Right atrium auricular region (tissue), 2 donors: Measurements from ENCODE around the gene UGT1A4. TPM values are rescaled to one million over a fixed set of nuclear protein-coding genes. Genes with fewer than 3 reads are reported as not detected.
A peak's percentile ranks its signal among the peaks of the same experiment; 100 is the strongest.

Experiments used
- DNase-seq: peaks from one replicate; pipeline ENCODE4 v3.0.0-alpha.2; 2019; ENCODE audit warnings: low spot score
- H3K27ac ChIP-seq, 2 donors: fragments of 200-600 bp; sonication (generic); 1 replicate in 1 of 2; 2 replicates in 1 of 2; pipeline ENCODE4 v1.5.1; 2016 to 2019
- H3K27me3 ChIP-seq, 2 donors: fragments of 200-600 bp; sonication (generic); one replicate each; pipeline versions ENCODE4 v1.5.1 to v1.6.0; 2017 to 2019
- H3K36me3 ChIP-seq: fragments of 200-600 bp; sonication (generic); one replicate; pipeline ENCODE4 v1.5.1; 2016
- H3K4me1 ChIP-seq, 2 donors: fragments of 200-600 bp; sonication (generic); one replicate each; pipeline versions ENCODE4 v1.5.1 to v1.6.0; 2017 to 2019
- H3K4me3 ChIP-seq, 2 donors: fragments of 200-600 bp; sonication (generic); 1 replicate in 1 of 2; 2 replicates in 1 of 2; pipeline ENCODE4 v1.5.1; 2017 to 2019; ENCODE audit warnings: mild to moderate bottlenecking in 1 of 2, moderate library complexity in 1 of 2
- H3K9me3 ChIP-seq, 2 donors: fragments of 200-600 bp; sonication (generic); one replicate each; pipeline ENCODE4 v1.5.1; 2019
- total RNA-seq, 2 donors: library from RNA; depleted of rRNA; stranded (reverse); fragments of >200 nt; gene quantifications; one replicate each; pipeline ENCODE4 v1.1.0, GENCODE V29; 2016
- TF ChIP-seq, protein P1 (sequence below), 2 donors: fragments of 200-600 bp; sonication (generic); IDR thresholded peaks; one replicate each; pipeline ENCODE4 v1.5.1; 2019; ENCODE audit warnings: antibody characterized with exemption in 2 of 2

Gene UGT1A4
- total RNA-seq, 2 donors from 2014 or later = not detected

DNA sequence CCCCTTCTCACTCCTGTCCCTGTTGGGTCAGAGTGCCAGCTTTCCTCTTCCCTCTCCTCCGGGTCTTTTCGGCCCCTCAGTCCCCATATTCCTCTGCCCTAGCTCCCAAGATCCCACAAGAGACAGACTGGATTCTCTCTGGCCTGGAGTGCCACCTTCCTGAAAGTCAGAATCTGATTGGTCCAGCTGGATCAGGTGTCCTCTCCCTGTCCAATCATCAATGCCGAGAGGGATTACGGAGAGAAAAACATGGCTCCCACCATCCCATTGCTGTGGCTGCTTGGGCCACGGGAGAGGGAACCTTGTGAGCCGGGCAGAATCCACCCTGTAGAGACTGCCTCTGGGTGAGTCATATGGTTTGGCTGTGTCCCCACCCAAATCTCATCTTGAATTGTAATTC lies 56.9 kb downstream of the UGT1A4 start:
- H3K4me3 ChIP-seq = no peak overlapping the region
- TF ChIP-seq, protein P1, sequence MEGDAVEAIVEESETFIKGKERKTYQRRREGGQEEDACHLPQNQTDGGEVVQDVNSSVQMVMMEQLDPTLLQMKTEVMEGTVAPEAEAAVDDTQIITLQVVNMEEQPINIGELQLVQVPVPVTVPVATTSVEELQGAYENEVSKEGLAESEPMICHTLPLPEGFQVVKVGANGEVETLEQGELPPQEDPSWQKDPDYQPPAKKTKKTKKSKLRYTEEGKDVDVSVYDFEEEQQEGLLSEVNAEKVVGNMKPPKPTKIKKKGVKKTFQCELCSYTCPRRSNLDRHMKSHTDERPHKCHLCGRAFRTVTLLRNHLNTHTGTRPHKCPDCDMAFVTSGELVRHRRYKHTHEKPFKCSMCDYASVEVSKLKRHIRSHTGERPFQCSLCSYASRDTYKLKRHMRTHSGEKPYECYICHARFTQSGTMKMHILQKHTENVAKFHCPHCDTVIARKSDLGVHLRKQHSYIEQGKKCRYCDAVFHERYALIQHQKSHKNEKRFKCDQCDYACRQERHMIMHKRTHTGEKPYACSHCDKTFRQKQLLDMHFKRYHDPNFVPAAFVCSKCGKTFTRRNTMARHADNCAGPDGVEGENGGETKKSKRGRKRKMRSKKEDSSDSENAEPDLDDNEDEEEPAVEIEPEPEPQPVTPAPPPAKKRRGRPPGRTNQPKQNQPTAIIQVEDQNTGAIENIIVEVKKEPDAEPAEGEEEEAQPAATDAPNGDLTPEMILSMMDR (IDR thresholded peaks at IDR 0.05) = no peak

DNA sequence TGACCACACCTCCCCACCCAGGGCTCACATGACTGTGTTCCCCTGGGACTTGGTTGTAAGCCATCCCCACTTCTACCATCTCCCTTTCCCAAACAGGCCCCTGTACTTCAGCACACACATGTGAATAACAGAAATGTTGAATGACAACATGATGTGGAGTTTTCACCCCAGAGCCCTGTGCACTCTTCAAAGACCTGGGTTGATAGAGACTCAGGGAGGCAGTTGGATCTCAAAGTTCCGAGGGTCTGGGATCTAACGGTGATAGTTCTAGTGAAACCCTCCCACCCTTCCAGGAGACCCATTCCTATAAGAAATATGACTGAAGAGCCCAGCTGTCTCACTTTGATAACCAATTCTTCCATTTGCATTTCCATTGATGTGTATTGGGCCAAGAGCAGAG lies 59.5 kb downstream of the UGT1A4 start, which contains the start of gene MROH2A:
MROH2A (plus strand) TSS at position 301 of the 400 bp plus-strand sequence. CDS start 1,029 bp downstream, outside the sequence.
- no peaks in the 10 kb centered on the region for H3K4me1 ChIP-seq
- H3K27me3 ChIP-seq = no peaks in the 10 kb centered on the region
- DNase-seq = no peak
- H3K36me3 ChIP-seq = no peaks in the 10 kb centered on the region
- H3K4me3 ChIP-seq = no peak within 1 kb of the TSS
- TF ChIP-seq, protein P1 (IDR thresholded peaks at IDR 0.05) = no peak
- no peak within 1 kb of the TSS for H3K27ac ChIP-seq
- H3K9me3 ChIP-seq = peaks cover 0 to 10% of the 10 kb centered on the region in 2 donors

More for the DNA sequence above, 56.9 kb downstream of the UGT1A4 start:
- Histone ChIP-seq H3K36me3 (no peaks in the 10 kb centered on the region), H3K27me3 (no peaks in the 10 kb centered on the region), H3K9me3 (peaks cover 0 to 10% of the 10 kb centered on the region in 2 donors), H3K4me1 (no peaks in the 10 kb centered on the region), H3K27ac (no peak overlapping the region)
- DNase-seq = no peak

DNA sequence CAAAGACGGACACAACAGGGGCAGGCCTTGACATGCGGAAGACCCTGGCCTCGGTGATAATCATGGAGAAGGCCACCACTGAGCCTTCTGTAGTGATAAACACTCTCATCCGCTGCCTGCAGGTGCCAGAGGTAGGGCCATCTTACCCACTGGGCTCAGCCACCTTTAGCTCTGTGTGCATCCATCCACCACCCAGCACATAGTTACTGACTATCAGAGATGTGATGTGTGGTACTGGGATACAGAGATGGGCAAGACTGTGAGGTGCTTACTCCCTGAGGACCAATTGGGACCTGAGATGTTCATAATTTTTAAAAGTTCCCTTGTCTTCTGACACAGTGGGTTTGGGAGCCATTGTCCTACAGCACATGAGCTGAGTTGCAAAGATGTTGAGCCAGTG lies 61.2 kb downstream of the UGT1A4 start:
- no peak overlapping the region for H3K27ac ChIP-seq
- TF ChIP-seq, protein P1 (IDR thresholded peaks at IDR 0.05) = no peak
- no peaks in the 10 kb centered on the region for H3K27me3 ChIP-seq
- H3K9me3 ChIP-seq = peaks cover 0 to 10% of the 10 kb centered on the region in 2 donors
- no peaks in the 10 kb centered on the region for H3K36me3 ChIP-seq
- no peak for DNase-seq
- no peaks in the 10 kb centered on the region for H3K4me1 ChIP-seq
- H3K4me3 ChIP-seq = no peak overlapping the region

DNA sequence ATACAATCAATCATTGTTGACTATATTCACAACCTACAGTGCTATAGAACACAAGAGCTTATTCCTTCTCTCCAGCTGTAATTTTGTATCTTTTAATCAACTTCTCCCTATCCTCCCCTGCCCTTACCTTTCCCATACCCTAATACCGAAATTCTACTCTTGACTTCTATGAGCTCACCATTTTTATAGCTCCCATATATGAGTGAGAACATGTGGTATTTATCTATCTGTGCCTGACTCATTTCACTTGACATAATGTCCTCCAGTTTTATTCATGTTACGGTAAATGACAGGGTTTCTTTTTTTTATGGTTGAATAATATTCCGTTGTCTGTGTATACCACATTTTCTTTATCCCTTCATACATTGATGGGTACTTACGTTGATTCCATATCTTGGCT lies 62.2 kb downstream of the UGT1A4 start:
- Histone ChIP-seq H3K36me3 (no peaks in the 10 kb centered on the region), H3K4me3 (no peak overlapping the region), H3K9me3 (peaks cover 0 to 5% of the 10 kb centered on the region in 2 donors), H3K27ac (no peak overlapping the region), H3K4me1 (no peaks in the 10 kb centered on the region), H3K27me3 (no peaks in the 10 kb centered on the region)
- TF ChIP-seq, protein P1 (IDR thresholded peaks at IDR 0.05) = no peak
- no peak for DNase-seq

DNA sequence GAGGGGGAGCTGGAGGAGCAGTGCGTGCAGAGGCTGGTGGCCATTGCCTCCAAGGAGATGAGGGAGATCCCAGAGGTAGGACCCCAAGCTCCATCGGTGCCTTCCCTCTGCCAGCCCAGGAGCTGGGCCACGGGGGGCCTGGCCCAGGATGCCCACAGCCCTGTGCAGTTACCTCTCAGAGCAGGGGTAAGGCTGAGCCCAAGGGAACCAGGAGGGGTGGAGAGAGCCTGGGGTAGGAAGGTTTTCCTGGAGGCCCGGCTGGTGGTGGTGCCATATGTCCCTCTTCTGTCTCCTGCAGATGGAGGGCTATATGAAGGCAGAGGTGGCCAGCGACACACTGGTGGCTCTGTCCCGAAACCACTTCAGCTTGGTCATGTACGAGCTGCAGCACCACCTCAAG lies 71.0 kb downstream of the UGT1A4 start:
- TF ChIP-seq, protein P1 (IDR thresholded peaks at IDR 0.05) = no peak
- peak; percentile 53 for DNase-seq

More for the DNA sequence above, 71.0 kb downstream of the UGT1A4 start:
- no peak overlapping the region for H3K4me3 ChIP-seq
- H3K9me3 ChIP-seq = no peaks in the 10 kb centered on the region
- no peaks in the 10 kb centered on the region for H3K4me1 ChIP-seq
- no peak overlapping the region for H3K27ac ChIP-seq
- H3K27me3 ChIP-seq = no peaks in the 10 kb centered on the region
- no peaks in the 10 kb centered on the region for H3K36me3 ChIP-seq
